Liver (tissue), 2 donors: Measurements from ENCODE around the gene HPCAL1.
A peak's percentile ranks its signal among the peaks of the same experiment; 100 is the strongest.

Source experiments
- FOXA1 ChIP-seq: IDR thresholded peaks from 2 replicates; pipeline ENCODE4 v1.6.1; 2016; ENCODE audit warnings: antibody characterized with exemption
- TF ChIP-seq, protein P1 (sequence below): fragments of 150-350 bp; IDR thresholded peaks from 2 replicates; pipeline ENCODE4 v1.5.1; 2017; ENCODE audit warnings: improper control_type of control experiment, low read depth, low read length; ENCODE audit not compliant: missing input control
- donor health status: healthy.

DNA sequence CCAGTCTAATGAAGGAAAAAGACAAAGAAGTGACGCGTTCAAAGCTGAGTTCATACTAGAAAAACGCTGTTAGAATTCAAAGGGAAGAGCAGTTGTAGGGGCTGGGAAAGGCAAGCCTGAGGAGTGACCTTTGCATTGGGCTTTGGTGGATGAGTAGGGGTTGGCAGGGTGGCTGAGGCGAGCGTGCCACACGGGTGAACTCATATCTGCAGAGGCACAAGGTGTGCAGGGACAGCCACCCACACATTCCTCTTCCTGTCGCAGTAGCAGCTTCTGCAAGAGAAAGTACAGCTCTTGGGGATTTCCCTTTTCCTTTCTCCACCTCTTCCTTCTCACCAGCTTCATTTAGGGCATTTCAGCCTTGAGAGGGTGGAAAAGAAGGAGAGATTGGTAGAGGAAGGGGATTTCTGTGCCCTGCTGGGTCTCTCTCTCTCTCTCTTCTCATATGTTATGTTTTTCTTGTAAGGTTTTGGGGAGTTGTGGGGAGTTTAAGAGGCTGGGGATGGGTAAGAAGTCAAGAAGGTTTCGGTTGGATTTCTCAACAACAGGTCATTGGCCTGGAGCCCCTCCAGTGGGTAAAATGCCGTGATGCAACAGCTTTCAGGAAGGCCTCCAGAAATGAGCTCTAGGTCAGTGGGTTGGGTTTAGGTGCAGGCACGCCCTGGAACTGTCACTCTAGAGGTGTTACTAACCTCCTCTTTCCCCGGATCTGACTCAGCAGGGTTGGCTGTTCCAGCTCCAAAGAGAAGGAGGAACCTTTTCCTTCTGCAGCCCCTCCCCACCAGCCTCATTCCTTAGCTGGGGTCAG is 105.3 kb downstream of the HPCAL1 start:
- TF ChIP-seq, protein P1, sequence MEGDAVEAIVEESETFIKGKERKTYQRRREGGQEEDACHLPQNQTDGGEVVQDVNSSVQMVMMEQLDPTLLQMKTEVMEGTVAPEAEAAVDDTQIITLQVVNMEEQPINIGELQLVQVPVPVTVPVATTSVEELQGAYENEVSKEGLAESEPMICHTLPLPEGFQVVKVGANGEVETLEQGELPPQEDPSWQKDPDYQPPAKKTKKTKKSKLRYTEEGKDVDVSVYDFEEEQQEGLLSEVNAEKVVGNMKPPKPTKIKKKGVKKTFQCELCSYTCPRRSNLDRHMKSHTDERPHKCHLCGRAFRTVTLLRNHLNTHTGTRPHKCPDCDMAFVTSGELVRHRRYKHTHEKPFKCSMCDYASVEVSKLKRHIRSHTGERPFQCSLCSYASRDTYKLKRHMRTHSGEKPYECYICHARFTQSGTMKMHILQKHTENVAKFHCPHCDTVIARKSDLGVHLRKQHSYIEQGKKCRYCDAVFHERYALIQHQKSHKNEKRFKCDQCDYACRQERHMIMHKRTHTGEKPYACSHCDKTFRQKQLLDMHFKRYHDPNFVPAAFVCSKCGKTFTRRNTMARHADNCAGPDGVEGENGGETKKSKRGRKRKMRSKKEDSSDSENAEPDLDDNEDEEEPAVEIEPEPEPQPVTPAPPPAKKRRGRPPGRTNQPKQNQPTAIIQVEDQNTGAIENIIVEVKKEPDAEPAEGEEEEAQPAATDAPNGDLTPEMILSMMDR, result no peak
- peak; percentile 29 for TF ChIP-seq FOXA1
